Measurements from ENCODE around the gene PPP1R14B. TPM values are rescaled to one million over a fixed set of nuclear protein-coding genes. Genes with fewer than 3 reads are reported as not detected.

The PPP1R14B gene
- total RNA-seq, 1 donor from 2014 or later = 111 TPM

DNA sequence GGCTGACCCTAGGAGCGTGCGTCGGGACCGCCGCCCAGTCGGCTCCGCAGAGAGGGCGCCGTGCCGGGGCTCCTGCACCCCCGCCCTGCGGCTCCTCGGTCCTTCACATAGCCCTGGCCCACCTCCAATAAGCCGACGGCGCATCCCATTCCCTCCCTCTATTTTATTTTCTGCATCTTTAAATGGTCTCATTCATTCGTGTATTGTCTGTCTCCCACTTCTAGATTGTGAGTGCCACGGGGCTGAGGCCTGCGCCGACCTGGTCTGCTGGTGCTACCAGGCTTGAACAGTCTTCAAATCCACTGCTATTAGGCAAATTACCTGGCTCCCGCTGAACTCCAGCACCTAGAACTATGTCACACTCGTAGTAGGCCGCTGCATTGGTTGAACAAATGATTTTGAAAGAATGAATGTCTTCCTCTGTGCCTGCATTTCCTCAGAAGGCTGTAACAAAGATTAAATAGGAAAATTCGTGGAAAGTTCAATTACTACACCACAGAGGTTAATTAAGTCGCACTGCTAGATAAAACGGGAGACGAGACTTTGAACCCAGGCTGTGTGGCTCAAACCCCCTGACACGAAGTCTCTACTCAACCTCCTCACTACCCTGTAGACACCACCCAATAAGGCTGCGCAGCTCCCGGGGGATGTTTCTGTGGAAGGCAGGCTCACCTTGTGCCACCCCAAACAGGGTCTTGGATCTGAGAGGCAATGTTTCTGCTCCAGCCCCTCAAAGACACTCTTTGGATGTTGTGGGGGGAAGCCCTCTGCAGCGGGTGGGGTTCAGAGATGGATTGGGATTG is 1.2 kb upstream of the PPP1R14B start:
- intact Hi-C loops (cut with micrococcal nuclease) = loop anchor here (1.0 to 2.0 kb wide), 2 partner anchors 36 to 95 kb away; partner anchors contain the start of gene BAD

- intact Hi-C loops (cut with micrococcal nuclease) = loop anchor here (1.0 to 2.0 kb wide), 5 partner anchors 16 to 96 kb away; partner anchors contain the start of genes DNAJC4, ESRRA and FERMT3
Observed at GRCh38 chr11:64246621-64246870, 197 bp downstream of the PPP1R14B start.

- intact Hi-C loops (cut with micrococcal nuclease) = loop anchor here (1.0 to 2.0 kb wide), 5 partner anchors 16 to 97 kb away; partner anchors contain the start of genes DNAJC4, ESRRA and FERMT3
Observed at GRCh38 chr11:64245797-64246620, 734 bp downstream of the PPP1R14B start.

DNA sequence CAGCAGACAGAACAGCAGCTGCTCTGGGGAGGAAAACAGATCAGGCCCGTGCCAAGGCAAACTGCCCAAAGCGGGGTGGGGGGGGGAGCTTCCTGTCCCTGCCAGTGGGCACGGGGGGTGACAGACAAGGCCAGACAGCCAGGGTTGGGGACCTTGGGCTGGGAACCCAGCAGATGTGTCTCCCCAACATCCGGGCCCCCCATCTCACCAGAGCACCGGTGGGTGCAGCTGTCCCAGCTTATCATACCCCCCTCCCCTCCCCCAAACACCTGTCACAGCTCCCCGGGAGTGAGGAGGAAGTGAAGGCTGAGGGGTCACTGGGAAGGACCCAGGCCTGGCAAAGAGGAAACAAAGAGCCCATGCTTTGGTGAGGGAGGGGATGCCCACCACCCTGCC is 1.3 kb downstream of the PPP1R14B start:
- intact Hi-C loops (cut with micrococcal nuclease) = no loop called here

DNA sequence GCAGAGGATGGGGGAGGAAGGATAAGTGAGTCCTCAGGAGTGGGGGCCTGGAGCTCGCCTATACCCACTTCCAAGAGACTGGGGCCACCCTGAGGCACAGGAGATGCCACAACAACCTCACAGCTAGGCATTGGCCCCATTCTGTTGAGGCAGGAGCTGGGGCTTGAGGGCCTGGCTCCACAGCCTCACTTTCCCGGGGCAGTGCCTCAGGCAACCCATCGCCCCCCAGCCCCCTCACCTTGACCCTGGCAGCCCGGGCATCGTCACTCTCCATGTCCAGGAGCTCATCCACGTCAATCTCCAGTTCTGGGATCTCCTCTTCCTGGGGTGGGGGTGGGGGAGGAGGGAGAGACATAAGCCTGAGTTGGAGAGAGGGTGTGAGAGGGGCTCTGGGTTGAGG is 1.8 kb downstream of the PPP1R14B start:
- intact Hi-C loops (cut with micrococcal nuclease) = no loop called here

DNA sequence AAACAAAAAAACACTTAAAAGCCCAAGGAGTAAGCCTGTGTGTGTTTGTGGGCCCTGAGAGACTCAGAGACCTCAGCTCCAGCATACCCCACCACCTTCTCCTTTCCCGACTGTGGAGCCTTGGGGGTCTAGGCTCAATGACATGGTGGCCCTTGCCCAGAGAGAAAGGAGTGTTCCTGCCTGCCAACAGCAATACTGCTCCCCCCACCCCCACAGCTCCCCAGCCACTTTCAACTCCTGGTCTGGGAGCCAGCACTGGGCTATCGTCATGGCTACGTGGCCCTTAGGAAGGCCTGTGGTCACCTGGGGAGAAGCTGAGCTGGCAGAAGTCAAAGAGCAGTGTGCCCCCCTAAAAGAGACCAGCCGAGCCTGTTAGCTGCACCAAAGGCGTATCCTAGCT is 2.6 kb downstream of the PPP1R14B start:
- intact Hi-C loops (cut with micrococcal nuclease) = no loop called here

- intact Hi-C loops (cut with micrococcal nuclease) = no loop called here
Observed at GRCh38 chr11:64243236-64243854, 3.4 kb downstream of the PPP1R14B start.

GRCh38 chr11:64241491-64242374 is 5.0 kb downstream of the PPP1R14B start:
- intact Hi-C loops (cut with micrococcal nuclease) = loop anchor here (1.0 to 2.0 kb wide), 8 partner anchors 11 to 99 kb away; partner anchors contain the start of genes CCDC88B, DNAJC4, ESRRA and GPR137

DNA sequence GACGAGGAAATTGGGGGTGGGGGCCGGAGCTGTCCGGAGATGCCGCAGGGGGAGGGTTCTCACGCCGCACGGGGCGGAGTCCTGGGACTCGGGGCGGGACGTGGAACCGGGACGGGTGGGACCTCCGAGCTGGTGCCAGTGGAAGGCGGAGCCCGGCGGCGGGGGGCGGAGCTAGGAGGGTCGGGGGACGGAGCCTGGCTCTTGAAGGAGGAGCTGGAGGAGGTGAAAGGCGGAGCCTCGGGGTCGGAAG is 5.6 kb downstream of the PPP1R14B start:
- intact Hi-C loops (cut with micrococcal nuclease) = loop anchor here (1.0 to 2.0 kb wide), 8 partner anchors 11 to 100 kb away; partner anchors contain the start of genes CCDC88B, DNAJC4, ESRRA and GPR137

- intact Hi-C loops (cut with micrococcal nuclease) = loop anchor here (1.0 to 2.0 kb wide), 9 partner anchors 10 to 100 kb away; partner anchors contain the start of genes CCDC88B, DNAJC4, ESRRA and GPR137
Observed at GRCh38 chr11:64240435-64241240, 6.1 kb downstream of the PPP1R14B start, which contains the start of gene FKBP2. FKBP2 (plus strand) TSS chr11:64241095; CDS start chr11:64242388, 1,293 bp downstream.

GRCh38 chr11:64239662-64240434 is 6.9 kb downstream of the PPP1R14B start:
- intact Hi-C loops (cut with micrococcal nuclease) = loop anchor here (1.0 to 2.0 kb wide), 2 partner anchors 14 to 101 kb away; partner anchors contain the start of genes CCDC88B, NUDT22 and TRPT1

- intact Hi-C loops (cut with micrococcal nuclease) = no loop called here
Observed at GRCh38 chr11:64238999-64239398, 7.7 kb downstream of the PPP1R14B start.

DNA sequence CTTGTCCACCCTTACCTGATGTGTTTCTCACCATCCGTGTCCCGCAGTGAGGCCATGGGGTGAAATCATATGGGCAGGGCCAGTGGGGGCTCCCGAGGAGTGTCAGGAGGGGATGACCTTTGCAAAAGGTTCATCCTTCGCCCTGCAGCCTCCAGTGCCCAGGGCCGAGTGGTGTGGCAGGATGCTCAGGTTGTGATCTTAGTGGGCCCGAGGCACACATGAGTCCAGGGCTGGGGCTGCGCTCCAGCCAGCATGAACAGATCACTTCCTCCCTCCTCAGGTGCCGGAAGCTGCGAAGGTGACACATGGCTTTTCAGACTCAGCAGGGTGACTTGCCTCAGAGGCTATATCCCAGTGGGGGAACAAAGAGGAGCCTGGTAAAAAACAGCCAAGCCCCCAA is 8.7 kb downstream of the PPP1R14B start:
- intact Hi-C loops (cut with micrococcal nuclease) = no loop called here

GRCh38 chr11:64237484-64237951 is 9.2 kb downstream of the PPP1R14B start:
- intact Hi-C loops (cut with micrococcal nuclease) = no loop called here

- intact Hi-C loops (cut with micrococcal nuclease) = no loop called here
Observed at GRCh38 chr11:64235437-64236161, 11.1 kb downstream of the PPP1R14B start.

- intact Hi-C loops (cut with micrococcal nuclease) = loop anchor here (5.0 kb wide), 1 partner anchor 553 kb away; the partner anchor contains the start of gene RTN3
Observed at GRCh38 chr11:64234647-64235379, 11.9 kb downstream of the PPP1R14B start.

- intact Hi-C loops (cut with micrococcal nuclease) = loop anchor here (5.0 kb wide), 1 partner anchor 552 kb away; the partner anchor contains the start of gene RTN3
Observed at GRCh38 chr11:64233913-64234586, 12.7 kb downstream of the PPP1R14B start, which contains the start of gene VEGFB. VEGFB (plus strand) TSS chr11:64234584; CDS start chr11:64234834, 250 bp downstream.

All from T-helper 1 cell treated with Interleukin-12 subunit alpha and Interleukin-12 subunit beta and Interleukin-4 antibody, amounts not matched to agents 30 ng/mL and 1 ng/mL, for 36 hours (primary cell).